GM18502 (cell line): Measurements from ENCODE around the gene PRAME.
"Not testable (repeated sequence)": the region's sequence is repeated elsewhere in the genome, so short reads cannot be mapped to it uniquely, and the experiment has no call there.

Source experiments
- ATAC-seq: cut with Tn5 transposase; IDR thresholded peaks from one replicate; pipeline ENCODE4 v1.9.1; 2021; ENCODE audit warnings: mild to moderate bottlenecking; ENCODE audit not compliant: unreplicated experiment, poor library complexity

Gene PRAME

GRCh38 chr22:22553141-22553540 is 5.9 kb downstream of the PRAME start:
- ATAC-seq = no peak

- no peak for ATAC-seq
These were observed 6.4 kb downstream of the PRAME start for GRCh38 chr22:22552630-22553029.

GRCh38 chr22:22550789-22551434 is 8.2 kb downstream of the PRAME start:
- ATAC-seq = no peak

GRCh38 chr22:22548910-22549309 is 10.2 kb downstream of the PRAME start:
- no peak for ATAC-seq

- no peak for ATAC-seq
These were observed 10.7 kb downstream of the PRAME start for GRCh38 chr22:22548317-22548716.

- ATAC-seq = no peak
These were observed 11.3 kb downstream of the PRAME start for GRCh38 chr22:22547692-22548300.

- no peak for ATAC-seq
These were observed 11.8 kb downstream of the PRAME start for GRCh38 chr22:22547226-22547625.

- ATAC-seq = no peak
These were observed 12.6 kb downstream of the PRAME start for GRCh38 chr22:22546490-22546889.

GRCh38 chr22:22545084-22545483 is 14.0 kb downstream of the PRAME start:
- no peak for ATAC-seq

GRCh38 chr22:22538226-22538989 is 20.7 kb downstream of the PRAME start:
- no peak for ATAC-seq

- no peak for ATAC-seq
These were observed 22.1 kb downstream of the PRAME start for GRCh38 chr22:22536916-22537315.

- no peak for ATAC-seq
These were observed 22.6 kb downstream of the PRAME start for GRCh38 chr22:22536515-22536914.

- no peak for ATAC-seq
These were observed 23.4 kb downstream of the PRAME start for GRCh38 chr22:22535662-22536061.

GRCh38 chr22:22534604-22535415 is 24.3 kb downstream of the PRAME start:
- ATAC-seq = no peak

- no peak for ATAC-seq
These were observed 25.2 kb downstream of the PRAME start for GRCh38 chr22:22533863-22534262.

GRCh38 chr22:22533417-22533816 is 25.6 kb downstream of the PRAME start:
- no peak for ATAC-seq

- not testable (repeated sequence) for ATAC-seq
These were observed 26.5 kb downstream of the PRAME start for GRCh38 chr22:22532547-22533071.

GRCh38 chr22:22531770-22532546 is 27.1 kb downstream of the PRAME start:
- ATAC-seq = no peak

- no peak for ATAC-seq
These were observed 30.3 kb downstream of the PRAME start for GRCh38 chr22:22528780-22529179.

GRCh38 chr22:22527312-22527711 is 31.8 kb downstream of the PRAME start:
- no peak for ATAC-seq
